ENCODE measurements around the gene TIAM1.

Gene TIAM1

GRCh38 chr21:31343680-31344480, at the start of gene TIAM1:
Gene TIAM1, minus strand, starts transcription at chr21:31344261. Its CDS starts 77,289 bp downstream, at chr21:31266972.
- peak; percentile 57 to 74 for DNase-seq

- DNase-seq = no peak
Observed at GRCh38 chr21:31387560-31388186, 43.6 kb upstream of the TIAM1 start.

GRCh38 chr21:31386006-31386405, 41.9 kb upstream of the TIAM1 start:
- DNase-seq = no peak

- no peak for DNase-seq
Observed at GRCh38 chr21:31383770-31384169, 39.7 kb upstream of the TIAM1 start.

GRCh38 chr21:31382060-31382459, 38.0 kb upstream of the TIAM1 start:
- no peak for DNase-seq

- no peak for DNase-seq
Observed at GRCh38 chr21:31376301-31376700, 32.2 kb upstream of the TIAM1 start.

- no peak for DNase-seq
Observed at GRCh38 chr21:31374395-31374794, 30.3 kb upstream of the TIAM1 start.

- no peak for DNase-seq
Observed at GRCh38 chr21:31372471-31372765, 28.4 kb upstream of the TIAM1 start.

- DNase-seq = no peak
Observed at GRCh38 chr21:31371715-31372470, 27.8 kb upstream of the TIAM1 start.

- no peak for DNase-seq
Observed at GRCh38 chr21:31370893-31371544, 27.0 kb upstream of the TIAM1 start.

GRCh38 chr21:31370281-31370892, 26.3 kb upstream of the TIAM1 start:
- no peak for DNase-seq

- no peak for DNase-seq
Observed at GRCh38 chr21:31368361-31368760, 24.3 kb upstream of the TIAM1 start.

- DNase-seq = no peak
Observed at GRCh38 chr21:31367801-31368200, 23.7 kb upstream of the TIAM1 start.

GRCh38 chr21:31366825-31367224, 22.8 kb upstream of the TIAM1 start:
- DNase-seq = no peak

GRCh38 chr21:31364253-31364945, 20.3 kb upstream of the TIAM1 start:
- no peak for DNase-seq

GRCh38 chr21:31363720-31364119, 19.7 kb upstream of the TIAM1 start:
- DNase-seq = peak; percentile 11 to 41

GRCh38 chr21:31360717-31361116, 16.7 kb upstream of the TIAM1 start:
- DNase-seq = no peak

- no peak for DNase-seq
Observed at GRCh38 chr21:31358158-31358557, 14.1 kb upstream of the TIAM1 start.

GRCh38 chr21:31356440-31356839, 12.4 kb upstream of the TIAM1 start:
- DNase-seq = no peak

- DNase-seq = no peak
Observed at GRCh38 chr21:31354604-31355443, 10.8 kb upstream of the TIAM1 start.

GRCh38 chr21:31354122-31354521, 10.1 kb upstream of the TIAM1 start:
- no peak for DNase-seq
